Astrocyte (in vitro differentiated cells and primary cell): ENCODE data around the gene PTPRN2. TPM values are rescaled to one million over a fixed set of nuclear protein-coding genes. Genes with fewer than 3 reads are reported as not detected.

Experiments
- DNase-seq: peaks from one replicate; pipeline ENCODE4 v3.0.0-alpha.2; 2010; ENCODE audit warnings: low read depth
- FAIRE-seq: peaks from 2 replicates; lab custom pipeline; 2011; peaks lifted over from hg19 to GRCh38; lab: Jason Lieb, UNC
- H2AFZ ChIP-seq: 2 replicates; pipeline ENCODE4 v1.6.0; 2012; ENCODE audit warnings: low read depth, low read length, inconsistent platforms
- H3K27ac ChIP-seq: 2 replicates; pipeline ENCODE4 v1.5.1; 2011; ENCODE audit warnings: low read depth, low read length, inconsistent platforms
- H3K27me3 ChIP-seq: 2 replicates; pipeline ENCODE4 v1.6.0; 2011; ENCODE audit warnings: low read length, inconsistent platforms; ENCODE audit not compliant: insufficient read depth
- H3K36me3 ChIP-seq: 2 replicates; pipeline ENCODE4 v1.5.1; 2011; ENCODE audit warnings: low read length, inconsistent platforms; ENCODE audit not compliant: insufficient read depth
- H3K4me1 ChIP-seq: 2 replicates; pipeline ENCODE4 v1.5.1; 2011; ENCODE audit warnings: low read length, inconsistent platforms; ENCODE audit not compliant: insufficient read depth
- H3K4me2 ChIP-seq: 2 replicates; pipeline ENCODE4 v1.6.0; 2012; ENCODE audit warnings: low read length, inconsistent platforms
- H3K4me3 ChIP-seq: 2 replicates; pipeline ENCODE4 v1.5.1; 2011; ENCODE audit warnings: low read depth, mild to moderate bottlenecking, low read length, inconsistent platforms; ENCODE audit not compliant: insufficient read depth
- H3K79me2 ChIP-seq: 2 replicates; pipeline ENCODE4 v1.6.0; 2012; ENCODE audit warnings: mild to moderate bottlenecking, low read length, inconsistent platforms; ENCODE audit not compliant: insufficient read depth
- H3K9ac ChIP-seq: 2 replicates; pipeline ENCODE4 v1.6.0; 2012; ENCODE audit warnings: mild to moderate bottlenecking, low read length, inconsistent platforms
- H3K9me3 ChIP-seq: 2 replicates; pipeline ENCODE4 v1.5.1; 2012; ENCODE audit warnings: low read depth, mild to moderate bottlenecking, low read length, inconsistent platforms; ENCODE audit not compliant: insufficient read depth
- H4K20me1 ChIP-seq: 2 replicates; pipeline ENCODE4 v1.6.0; 2012; ENCODE audit warnings: low read length, inconsistent platforms; ENCODE audit not compliant: insufficient read depth
- H3K27ac Mint-ChIP-seq: one replicate; pipeline ENCODE4 v1.8.0; 2021; ENCODE audit warnings: mild to moderate bottlenecking, mixed read lengths; ENCODE audit not compliant: unreplicated experiment
- H3K27me3 Mint-ChIP-seq: one replicate; pipeline ENCODE4 v1.8.0; 2021; ENCODE audit warnings: low read depth, mixed read lengths; ENCODE audit not compliant: unreplicated experiment
- H3K36me3 Mint-ChIP-seq: one replicate; pipeline ENCODE4 v1.8.0; 2021; ENCODE audit warnings: low read depth, mixed read lengths; ENCODE audit not compliant: unreplicated experiment
- H3K4me1 Mint-ChIP-seq: one replicate; pipeline ENCODE4 v1.8.0; 2021; ENCODE audit warnings: low read depth, mixed read lengths; ENCODE audit not compliant: unreplicated experiment
- H3K4me3 Mint-ChIP-seq: one replicate; pipeline ENCODE4 v1.8.0; 2021; ENCODE audit warnings: mild to moderate bottlenecking, moderate library complexity, mixed read lengths; ENCODE audit not compliant: unreplicated experiment
- H3K9me3 Mint-ChIP-seq: one replicate; pipeline ENCODE4 v1.8.0; 2021; ENCODE audit warnings: mild to moderate bottlenecking, mixed read lengths; ENCODE audit not compliant: unreplicated experiment
- EZH2 ChIP-seq: IDR thresholded peaks from 2 replicates; pipeline ENCODE4 v1.6.1; 2012; ENCODE audit warnings: mild to moderate bottlenecking, low read length, inconsistent platforms; ENCODE audit not compliant: insufficient read depth
- total RNA-seq: library from RNA; stranded (reverse); gene quantifications from 2 replicates; pipeline ENCODE4 v1.2.1, GENCODE V29; 2021
- TF ChIP-seq, protein P1 (sequence below): IDR thresholded peaks from 2 replicates; pipeline ENCODE4 v1.5.1; 2011; ENCODE audit warnings: low read depth, mild to moderate bottlenecking, inconsistent platforms, low read length, moderate library complexity; ENCODE audit not compliant: insufficient read depth

The PTPRN2 gene
- total RNA-seq, 1 donor from 2014 or later = 0.09 TPM

DNA sequence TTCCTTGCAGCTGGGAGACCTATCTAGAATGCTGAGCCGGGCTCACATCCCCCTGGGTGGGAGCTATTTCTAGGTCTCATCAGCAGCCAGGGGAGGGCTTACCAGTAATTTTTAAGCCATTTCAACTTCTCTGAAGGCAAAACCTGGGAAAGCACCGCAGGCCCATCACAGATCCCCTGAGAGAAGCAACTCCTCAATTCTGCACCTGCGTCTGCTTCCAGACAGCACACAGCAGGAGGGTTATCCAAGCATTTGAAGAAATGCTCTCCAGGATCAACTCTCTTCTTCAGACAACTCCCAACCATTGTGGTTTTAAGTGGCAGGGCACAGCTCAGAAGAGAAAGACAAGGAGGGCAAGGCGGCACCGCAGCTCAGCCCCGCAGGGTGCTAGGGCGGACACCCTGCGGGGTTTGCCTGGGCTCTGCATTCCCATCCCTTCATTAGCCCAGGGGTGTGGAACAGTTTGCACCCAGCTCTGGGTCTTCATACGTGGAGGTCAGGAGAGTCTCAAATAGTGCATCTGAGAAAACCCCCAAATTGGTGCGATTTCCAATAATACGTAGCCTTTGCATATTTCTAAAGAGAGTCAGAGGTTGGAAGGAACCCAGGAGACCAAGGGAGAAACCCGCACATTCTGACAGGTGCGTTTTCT lies 632.1 kb downstream of the PTPRN2 start:
- H3K36me3 ChIP-seq = no peaks in the 10 kb centered on the region
- no peaks in the 10 kb centered on the region for H3K4me1 ChIP-seq
- Mint-ChIP-seq H3K27me3 (no peaks in the 10 kb centered on the region), H3K27ac (no peak overlapping the region), H3K4me1 (no peaks in the 10 kb centered on the region), H3K9me3 (peaks cover 14% of the 10 kb centered on the region), H3K4me3 (no peak overlapping the region), H3K36me3 (no peaks in the 10 kb centered on the region)
- H3K4me3 ChIP-seq = no peak overlapping the region
- H3K27ac ChIP-seq = no peak overlapping the region
- no peak overlapping the region for H3K4me2 ChIP-seq
- no peaks in the 10 kb centered on the region for H3K9me3 ChIP-seq
- TF ChIP-seq, protein P1, sequence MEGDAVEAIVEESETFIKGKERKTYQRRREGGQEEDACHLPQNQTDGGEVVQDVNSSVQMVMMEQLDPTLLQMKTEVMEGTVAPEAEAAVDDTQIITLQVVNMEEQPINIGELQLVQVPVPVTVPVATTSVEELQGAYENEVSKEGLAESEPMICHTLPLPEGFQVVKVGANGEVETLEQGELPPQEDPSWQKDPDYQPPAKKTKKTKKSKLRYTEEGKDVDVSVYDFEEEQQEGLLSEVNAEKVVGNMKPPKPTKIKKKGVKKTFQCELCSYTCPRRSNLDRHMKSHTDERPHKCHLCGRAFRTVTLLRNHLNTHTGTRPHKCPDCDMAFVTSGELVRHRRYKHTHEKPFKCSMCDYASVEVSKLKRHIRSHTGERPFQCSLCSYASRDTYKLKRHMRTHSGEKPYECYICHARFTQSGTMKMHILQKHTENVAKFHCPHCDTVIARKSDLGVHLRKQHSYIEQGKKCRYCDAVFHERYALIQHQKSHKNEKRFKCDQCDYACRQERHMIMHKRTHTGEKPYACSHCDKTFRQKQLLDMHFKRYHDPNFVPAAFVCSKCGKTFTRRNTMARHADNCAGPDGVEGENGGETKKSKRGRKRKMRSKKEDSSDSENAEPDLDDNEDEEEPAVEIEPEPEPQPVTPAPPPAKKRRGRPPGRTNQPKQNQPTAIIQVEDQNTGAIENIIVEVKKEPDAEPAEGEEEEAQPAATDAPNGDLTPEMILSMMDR = no peak
- TF ChIP-seq EZH2 = no peak
- DNase-seq (no peak), FAIRE-seq (no peak)
- no peak overlapping the region for H2AFZ ChIP-seq
- H4K20me1 ChIP-seq = no peaks in the 10 kb centered on the region
- no peaks in the 10 kb centered on the region for H3K79me2 ChIP-seq
- H3K27me3 ChIP-seq = no peaks in the 10 kb centered on the region
- no peak overlapping the region for H3K9ac ChIP-seq

DNA sequence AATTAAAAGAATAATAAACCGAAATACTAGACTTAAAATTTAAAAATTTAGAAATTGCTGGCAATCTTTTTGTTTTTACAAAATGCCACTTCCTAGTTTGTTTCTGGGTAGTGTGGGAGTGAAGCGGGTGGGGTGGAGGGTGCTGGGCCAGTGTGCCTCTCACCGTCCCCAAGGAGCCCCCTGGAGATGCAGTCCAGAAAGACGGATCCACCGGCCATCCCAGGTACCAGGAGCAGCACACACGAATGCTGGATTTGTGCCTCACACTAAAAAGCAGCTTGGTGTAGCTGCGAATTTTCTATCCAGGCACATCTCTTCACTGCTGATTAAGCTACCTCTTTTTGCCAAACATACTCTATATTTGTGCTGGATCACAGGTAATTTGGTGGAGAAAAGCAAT lies 632.7 kb downstream of the PTPRN2 start:
- no peak overlapping the region for H3K27ac Mint-ChIP-seq
- no peak overlapping the region for H3K9ac ChIP-seq
- no peaks in the 10 kb centered on the region for H3K9me3 ChIP-seq
- H3K4me3 ChIP-seq = no peak overlapping the region
- H2AFZ ChIP-seq = no peak overlapping the region
- H3K27me3 ChIP-seq = no peaks in the 10 kb centered on the region
- H3K4me2 ChIP-seq = no peak overlapping the region
- no peak overlapping the region for H3K4me3 Mint-ChIP-seq
- no peak overlapping the region for H3K27ac ChIP-seq
- no peaks in the 10 kb centered on the region for H3K27me3 Mint-ChIP-seq
- H3K4me1 Mint-ChIP-seq = no peaks in the 10 kb centered on the region
- FAIRE-seq (no peak), DNase-seq (no peak)
- no peaks in the 10 kb centered on the region for H3K4me1 ChIP-seq
- no peaks in the 10 kb centered on the region for H3K36me3 Mint-ChIP-seq
- H3K79me2 ChIP-seq = no peaks in the 10 kb centered on the region
- H4K20me1 ChIP-seq = no peaks in the 10 kb centered on the region
- no peak for TF ChIP-seq EZH2
- TF ChIP-seq, protein P1 = no peak
- no peaks in the 10 kb centered on the region for H3K36me3 ChIP-seq
- H3K9me3 Mint-ChIP-seq = peaks cover 14% of the 10 kb centered on the region

DNA sequence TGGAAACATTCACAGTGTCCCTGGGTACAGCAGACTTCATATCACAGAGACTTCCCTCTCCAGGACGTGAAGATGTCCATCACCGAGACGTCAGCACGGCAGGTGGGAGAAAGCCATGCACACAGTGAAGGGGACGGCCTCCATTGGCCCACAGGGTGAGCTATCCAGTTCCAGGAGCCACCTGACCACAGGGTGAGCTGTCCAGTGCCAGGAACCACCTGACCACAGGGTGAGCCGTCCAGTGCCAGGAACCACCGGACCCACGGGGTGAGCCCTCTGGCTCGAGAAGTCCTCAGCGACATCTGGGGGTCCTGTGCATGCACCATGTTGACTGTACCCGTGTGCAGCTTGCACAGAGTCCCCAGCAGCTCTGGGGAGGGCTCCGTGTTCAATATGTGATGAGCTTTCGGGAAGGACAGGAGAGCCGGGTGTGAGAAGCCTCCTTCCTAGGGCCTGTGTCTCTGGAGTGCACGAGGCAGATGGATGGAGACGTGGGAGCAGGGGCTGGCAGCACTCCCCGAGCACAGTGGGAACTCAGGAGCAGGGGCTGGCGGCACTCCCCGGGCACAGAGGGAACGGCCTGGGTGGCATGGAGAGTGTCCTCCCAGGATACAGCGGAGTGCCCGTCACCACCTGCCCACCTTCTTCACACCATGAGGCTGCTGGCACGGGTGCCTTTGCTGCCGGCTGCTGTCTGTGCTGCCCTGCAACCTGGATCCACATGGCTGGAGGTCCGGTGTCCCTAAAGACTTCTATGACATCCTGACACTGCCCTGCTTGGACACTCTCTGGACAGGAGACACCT lies 634.6 kb downstream of the PTPRN2 start:
- Mint-ChIP-seq H3K4me1 (no peaks in the 10 kb centered on the region), H3K9me3 (peaks cover 14% of the 10 kb centered on the region), H3K4me3 (no peak overlapping the region), H3K36me3 (no peaks in the 10 kb centered on the region), H3K27me3 (no peaks in the 10 kb centered on the region), H3K27ac (no peak overlapping the region)
- no peaks in the 10 kb centered on the region for H3K4me1 ChIP-seq
- H3K9me3 ChIP-seq = no peaks in the 10 kb centered on the region
- TF ChIP-seq, protein P1 = no peak
- no peak for TF ChIP-seq EZH2
- H3K9ac ChIP-seq = no peak overlapping the region
- H3K4me2 ChIP-seq = no peak overlapping the region
- no peaks in the 10 kb centered on the region for H3K79me2 ChIP-seq
- H3K36me3 ChIP-seq = no peaks in the 10 kb centered on the region
- no peaks in the 10 kb centered on the region for H3K27me3 ChIP-seq
- no peak overlapping the region for H3K27ac ChIP-seq
- DNase-seq (no peak), FAIRE-seq (no peak)
- H2AFZ ChIP-seq = no peak overlapping the region
- H4K20me1 ChIP-seq = no peaks in the 10 kb centered on the region
- no peak overlapping the region for H3K4me3 ChIP-seq
